Measurements from ENCODE around the gene SEC14L1.
"Not testable (repeated sequence)": the region's sequence is repeated elsewhere in the genome, so short reads cannot be mapped to it uniquely, and the experiment has no call there.

The SEC14L1 gene

DNA sequence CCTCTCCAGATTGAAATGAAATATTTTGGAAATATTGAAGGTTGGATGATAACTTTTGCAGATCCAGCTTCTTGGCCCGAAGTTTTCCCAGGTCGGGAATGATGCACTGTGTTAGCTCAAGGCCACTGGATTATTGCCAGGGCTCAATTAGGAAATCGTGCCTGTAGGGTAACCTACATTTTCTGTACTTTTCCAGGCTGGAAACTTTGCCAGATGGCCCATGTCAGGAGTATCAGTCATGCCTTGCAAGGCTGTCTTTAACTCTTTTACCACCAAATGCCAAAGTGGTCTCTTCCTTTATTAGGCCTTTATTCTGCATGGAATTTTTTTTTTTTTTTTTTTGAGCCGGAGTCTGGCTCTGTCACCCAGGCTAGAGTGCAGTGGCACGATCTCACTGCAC lies 8.9 kb upstream of the SEC14L1 start:
- DNase-seq (ENCODE audit: low read depth): peak; percentile 55
- TF ChIP-seq, protein P1, sequence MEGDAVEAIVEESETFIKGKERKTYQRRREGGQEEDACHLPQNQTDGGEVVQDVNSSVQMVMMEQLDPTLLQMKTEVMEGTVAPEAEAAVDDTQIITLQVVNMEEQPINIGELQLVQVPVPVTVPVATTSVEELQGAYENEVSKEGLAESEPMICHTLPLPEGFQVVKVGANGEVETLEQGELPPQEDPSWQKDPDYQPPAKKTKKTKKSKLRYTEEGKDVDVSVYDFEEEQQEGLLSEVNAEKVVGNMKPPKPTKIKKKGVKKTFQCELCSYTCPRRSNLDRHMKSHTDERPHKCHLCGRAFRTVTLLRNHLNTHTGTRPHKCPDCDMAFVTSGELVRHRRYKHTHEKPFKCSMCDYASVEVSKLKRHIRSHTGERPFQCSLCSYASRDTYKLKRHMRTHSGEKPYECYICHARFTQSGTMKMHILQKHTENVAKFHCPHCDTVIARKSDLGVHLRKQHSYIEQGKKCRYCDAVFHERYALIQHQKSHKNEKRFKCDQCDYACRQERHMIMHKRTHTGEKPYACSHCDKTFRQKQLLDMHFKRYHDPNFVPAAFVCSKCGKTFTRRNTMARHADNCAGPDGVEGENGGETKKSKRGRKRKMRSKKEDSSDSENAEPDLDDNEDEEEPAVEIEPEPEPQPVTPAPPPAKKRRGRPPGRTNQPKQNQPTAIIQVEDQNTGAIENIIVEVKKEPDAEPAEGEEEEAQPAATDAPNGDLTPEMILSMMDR (conservative IDR thresholded peaks at IDR 0.05; ENCODE audit: low read length): no peak
- H3K4me3 ChIP-seq (ENCODE audit: low read length): no peak overlapping the region

DNA sequence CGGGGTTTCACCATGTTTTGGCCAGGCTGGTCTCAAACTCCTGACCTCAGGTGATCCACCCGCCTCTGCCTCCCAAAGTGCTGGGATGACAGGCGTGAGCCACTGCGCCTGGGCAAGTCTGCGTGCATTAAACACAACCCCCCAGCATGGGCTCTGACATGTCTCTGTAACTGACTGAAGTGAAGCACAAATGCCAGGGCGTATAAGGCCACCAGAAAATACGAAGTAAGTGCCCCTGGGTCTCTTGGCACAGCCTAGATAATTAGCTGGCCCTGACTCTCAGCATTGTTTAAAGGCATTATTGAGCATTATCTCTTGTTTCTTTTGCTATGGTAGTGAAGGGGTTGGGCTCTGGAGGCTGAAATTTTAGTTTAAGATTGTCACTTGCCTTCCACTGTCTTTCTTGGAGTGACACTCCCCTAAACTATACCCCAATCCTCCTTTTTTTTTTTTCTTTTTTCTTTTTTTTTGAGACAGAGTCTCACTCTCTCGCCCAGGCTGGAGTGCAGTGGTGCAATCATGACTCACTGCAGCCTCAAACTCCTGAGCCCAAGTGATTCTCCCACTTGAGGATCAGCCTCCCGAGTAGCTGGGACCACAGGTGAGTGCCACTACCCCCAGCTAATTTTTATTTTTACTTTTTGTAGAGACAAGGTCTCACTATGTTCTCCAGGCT lies 8.2 kb upstream of the SEC14L1 start:
- no peak for DNase-seq (ENCODE audit: low read depth)
- no peak overlapping the region for H3K4me3 ChIP-seq (ENCODE audit: low read length)

DNA sequence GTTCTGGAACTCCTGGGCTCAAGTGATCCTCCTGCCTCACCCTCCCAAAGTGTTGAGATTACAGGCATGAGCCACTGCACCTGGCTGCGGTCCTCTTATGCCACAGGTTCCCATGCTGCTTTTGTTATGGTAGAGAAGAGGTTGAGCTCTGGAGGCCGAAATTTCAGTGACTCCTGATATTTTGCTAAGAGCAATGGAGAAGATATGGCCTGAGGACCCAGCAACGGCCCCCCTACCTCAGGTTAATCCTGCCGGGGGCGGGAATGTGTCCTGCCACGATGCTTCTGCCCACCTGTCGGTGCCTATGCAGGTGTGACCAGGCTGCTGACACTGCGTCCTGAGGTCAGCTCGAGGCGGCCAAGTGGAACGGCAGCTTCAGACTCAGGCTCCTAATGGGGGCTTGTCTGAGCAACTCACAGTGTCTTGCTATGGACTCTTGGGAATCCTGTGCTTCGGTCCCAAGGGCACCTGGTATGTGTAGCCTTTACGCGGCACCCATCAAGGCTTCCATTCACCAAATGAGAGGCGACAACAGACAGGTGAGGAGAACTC lies 7.6 kb upstream of the SEC14L1 start:
- DNase-seq (ENCODE audit: low read depth): no peak
- H3K4me3 ChIP-seq (ENCODE audit: low read length): no peak overlapping the region
- TF ChIP-seq, protein P1 (conservative IDR thresholded peaks at IDR 0.05; ENCODE audit: low read length): no peak

More for the DNA sequence above, 8.2 kb upstream of the SEC14L1 start:
- TF ChIP-seq, protein P1 (conservative IDR thresholded peaks at IDR 0.05; ENCODE audit: low read length): no peak

DNA sequence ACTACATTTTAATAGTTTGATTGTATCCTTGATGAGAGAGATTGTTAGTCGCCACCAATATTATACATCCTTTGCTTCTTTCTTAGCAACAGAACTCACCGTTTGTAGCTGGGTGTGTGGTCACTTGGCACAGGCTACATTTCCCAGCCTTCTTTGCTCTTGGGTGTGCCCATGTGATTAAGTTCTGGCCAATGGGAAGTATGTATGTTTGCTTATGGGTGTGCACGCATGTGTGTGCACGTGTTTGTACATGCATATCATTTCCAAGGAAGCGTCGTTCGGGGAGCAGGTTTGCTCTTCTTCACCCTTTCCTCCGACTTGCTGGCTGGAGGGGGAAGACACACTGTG lies 4.4 kb upstream of the SEC14L1 start:
- TF ChIP-seq, protein P1 (conservative IDR thresholded peaks at IDR 0.05; ENCODE audit: low read length): no peak
- DNase-seq (ENCODE audit: low read depth): no peak
- no peak overlapping the region for H3K4me3 ChIP-seq (ENCODE audit: low read length)

DNA sequence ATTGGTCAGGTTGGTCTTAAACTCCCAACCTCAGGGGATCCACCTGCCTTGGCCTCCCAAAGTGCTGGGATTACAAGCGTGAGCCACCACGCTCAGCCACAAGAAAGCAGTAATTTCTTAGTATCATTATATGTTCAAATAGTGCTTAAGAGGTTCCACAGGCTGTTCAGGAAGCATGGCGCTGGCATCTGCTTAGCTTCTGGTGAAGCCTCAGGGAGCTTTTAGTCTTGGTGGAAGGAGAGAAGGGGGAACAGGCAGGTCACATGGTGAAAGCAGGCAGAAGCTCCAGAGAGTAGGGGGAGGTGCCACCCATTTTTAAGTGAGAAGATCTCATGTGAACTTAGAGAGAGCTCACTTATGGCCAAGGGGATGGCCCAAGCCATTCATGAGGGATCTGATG lies 3.7 kb upstream of the SEC14L1 start:
- H3K4me3 ChIP-seq (ENCODE audit: low read length): no peak overlapping the region
- TF ChIP-seq, protein P1 (conservative IDR thresholded peaks at IDR 0.05; ENCODE audit: low read length): no peak
- no peak for DNase-seq (ENCODE audit: low read depth)

DNA sequence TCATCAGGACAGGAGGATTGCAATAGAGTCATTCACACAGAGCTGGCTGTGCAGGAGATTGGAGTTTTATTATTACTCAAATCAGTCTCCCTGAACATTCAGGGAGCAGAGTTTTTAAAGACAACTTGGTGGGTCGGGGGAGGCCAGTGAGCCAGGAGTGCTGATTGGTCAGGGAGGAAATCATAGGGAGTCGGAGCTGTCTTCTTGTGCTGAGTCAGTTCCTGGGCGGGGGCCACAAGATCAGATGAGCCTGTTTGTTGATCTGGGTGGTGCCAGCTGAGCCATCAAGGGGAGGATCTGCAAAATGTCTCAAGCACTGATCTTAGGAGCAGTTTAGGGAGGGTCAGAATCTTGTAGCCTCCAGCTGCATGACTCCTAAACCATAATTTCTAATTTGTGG lies 2.9 kb upstream of the SEC14L1 start:
- peak; percentile 53 for DNase-seq (ENCODE audit: low read depth)
- not testable (repeated sequence) for H3K4me3 ChIP-seq (ENCODE audit: low read length)

DNA sequence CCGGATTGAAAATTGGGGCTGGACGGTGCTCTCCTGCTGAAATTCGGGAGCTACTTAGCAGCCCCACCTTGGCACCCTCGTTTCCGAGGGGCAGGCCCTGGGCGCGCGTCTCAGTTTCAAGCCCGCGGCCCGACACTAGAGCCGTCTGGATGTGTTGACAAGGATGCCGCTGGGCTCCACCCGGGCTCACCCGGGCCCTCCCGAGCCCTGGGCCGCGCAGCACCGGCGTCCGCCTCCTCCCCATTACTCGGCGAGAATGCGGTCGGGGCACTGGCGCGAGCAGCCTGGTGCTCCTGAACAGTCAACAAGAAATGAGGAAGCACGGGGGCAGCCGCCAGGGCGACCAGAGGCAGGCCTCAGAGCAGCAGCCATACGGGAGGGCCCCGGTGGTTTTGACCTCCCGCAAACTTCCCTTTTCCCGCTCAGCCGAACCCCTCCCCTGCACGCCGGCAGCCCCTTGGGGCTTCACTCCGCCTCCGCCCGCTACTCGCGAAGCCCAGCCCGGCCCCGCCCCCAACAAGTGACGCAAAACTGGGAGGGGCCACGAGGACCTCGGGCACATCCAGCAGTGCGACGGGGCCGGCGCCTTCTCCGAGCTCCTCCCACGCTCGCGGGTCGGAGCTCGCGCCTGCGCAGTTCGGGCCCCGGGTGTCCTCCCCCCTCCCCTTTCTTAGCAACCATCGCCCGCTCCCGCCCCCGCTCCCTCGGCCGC lies 447 bp upstream of the SEC14L1 start:
- TF ChIP-seq, protein P1 (conservative IDR thresholded peaks at IDR 0.05; ENCODE audit: low read length): no peak
- DNase-seq (ENCODE audit: low read depth): peak; percentile 97
- peak overlapping the region; percentile 62 for H3K4me3 ChIP-seq (ENCODE audit: low read length)

All from AG10803 (cell line).